GM19397 (cell line): ENCODE data around the gene FANCC.

ENCODE experiments used
- ATAC-seq: cut with Tn5 transposase; IDR thresholded peaks from one replicate; pipeline ENCODE4 v1.9.1; 2021; ENCODE audit warnings: mild to moderate bottlenecking, moderate library complexity; ENCODE audit not compliant: unreplicated experiment

The FANCC gene

GRCh38 chr9:95076696-95077052 lies 240.8 kb downstream of the FANCC start:
- ATAC-seq, result no peak

GRCh38 chr9:95075700-95076099 lies 241.8 kb downstream of the FANCC start:
- ATAC-seq, result no peak

GRCh38 chr9:95074632-95075031 lies 242.9 kb downstream of the FANCC start:
- no peak for ATAC-seq

GRCh38 chr9:95073918-95074317 lies 243.6 kb downstream of the FANCC start:
- ATAC-seq, result no peak

GRCh38 chr9:95073042-95073607 lies 244.4 kb downstream of the FANCC start:
- ATAC-seq, result no peak

GRCh38 chr9:95071925-95072324 lies 245.6 kb downstream of the FANCC start:
- no peak for ATAC-seq

- no peak for ATAC-seq
Measured at GRCh38 chr9:95071450-95071849, 246.1 kb downstream of the FANCC start.

- no peak for ATAC-seq
Measured at GRCh38 chr9:95070549-95071021, 246.9 kb downstream of the FANCC start.

- no peak for ATAC-seq
Measured at GRCh38 chr9:95067897-95068296, 249.6 kb downstream of the FANCC start.

GRCh38 chr9:95067057-95067456 lies 250.5 kb downstream of the FANCC start:
- ATAC-seq, result no peak

GRCh38 chr9:95065224-95065623 lies 252.3 kb downstream of the FANCC start:
- no peak for ATAC-seq

- no peak for ATAC-seq
Measured at GRCh38 chr9:95063300-95063699, 254.2 kb downstream of the FANCC start.

GRCh38 chr9:95062596-95063065 lies 254.9 kb downstream of the FANCC start:
- no peak for ATAC-seq

GRCh38 chr9:95061916-95062595 lies 255.5 kb downstream of the FANCC start:
- ATAC-seq, result no peak

- ATAC-seq, result no peak
Measured at GRCh38 chr9:95060916-95061315, 256.6 kb downstream of the FANCC start.

- no peak for ATAC-seq
Measured at GRCh38 chr9:95060234-95060633, 257.3 kb downstream of the FANCC start.

GRCh38 chr9:95058795-95059386 lies 258.6 kb downstream of the FANCC start:
- ATAC-seq, result no peak

- ATAC-seq, result no peak
Measured at GRCh38 chr9:95058121-95058785, 259.3 kb downstream of the FANCC start.

GRCh38 chr9:95057101-95057500 lies 260.4 kb downstream of the FANCC start:
- no peak for ATAC-seq

- ATAC-seq, result no peak
Measured at GRCh38 chr9:95055851-95056551, 261.5 kb downstream of the FANCC start.

GRCh38 chr9:95055334-95055850 lies 262.1 kb downstream of the FANCC start:
- no peak for ATAC-seq
